Astrocyte (in vitro differentiated cells and primary cell): Measurements from ENCODE around the gene ADAMTS9. TPM values are rescaled to one million over a fixed set of nuclear protein-coding genes. Genes with fewer than 3 reads are reported as not detected.

ENCODE experiments used
- DNase-seq: peaks from one replicate; pipeline ENCODE4 v3.0.0-alpha.2; 2010; ENCODE audit warnings: low read depth
- FAIRE-seq: peaks from 2 replicates; lab custom pipeline; 2011; peaks lifted over from hg19 to GRCh38; lab: Jason Lieb, UNC
- H2AFZ ChIP-seq: 2 replicates; pipeline ENCODE4 v1.6.0; 2012; ENCODE audit warnings: low read depth, low read length, inconsistent platforms
- H3K27ac ChIP-seq: 2 replicates; pipeline ENCODE4 v1.5.1; 2011; ENCODE audit warnings: low read depth, low read length, inconsistent platforms
- H3K27me3 ChIP-seq: 2 replicates; pipeline ENCODE4 v1.6.0; 2011; ENCODE audit warnings: low read length, inconsistent platforms; ENCODE audit not compliant: insufficient read depth
- H3K36me3 ChIP-seq: 2 replicates; pipeline ENCODE4 v1.5.1; 2011; ENCODE audit warnings: low read length, inconsistent platforms; ENCODE audit not compliant: insufficient read depth
- H3K4me1 ChIP-seq: 2 replicates; pipeline ENCODE4 v1.5.1; 2011; ENCODE audit warnings: low read length, inconsistent platforms; ENCODE audit not compliant: insufficient read depth
- H3K4me2 ChIP-seq: 2 replicates; pipeline ENCODE4 v1.6.0; 2012; ENCODE audit warnings: low read length, inconsistent platforms
- H3K4me3 ChIP-seq: 2 replicates; pipeline ENCODE4 v1.5.1; 2011; ENCODE audit warnings: low read depth, mild to moderate bottlenecking, low read length, inconsistent platforms; ENCODE audit not compliant: insufficient read depth
- H3K79me2 ChIP-seq: 2 replicates; pipeline ENCODE4 v1.6.0; 2012; ENCODE audit warnings: mild to moderate bottlenecking, low read length, inconsistent platforms; ENCODE audit not compliant: insufficient read depth
- H3K9ac ChIP-seq: 2 replicates; pipeline ENCODE4 v1.6.0; 2012; ENCODE audit warnings: mild to moderate bottlenecking, low read length, inconsistent platforms
- H3K9me3 ChIP-seq: 2 replicates; pipeline ENCODE4 v1.5.1; 2012; ENCODE audit warnings: low read depth, mild to moderate bottlenecking, low read length, inconsistent platforms; ENCODE audit not compliant: insufficient read depth
- H4K20me1 ChIP-seq: 2 replicates; pipeline ENCODE4 v1.6.0; 2012; ENCODE audit warnings: low read length, inconsistent platforms; ENCODE audit not compliant: insufficient read depth
- H3K27ac Mint-ChIP-seq: one replicate; pipeline ENCODE4 v1.8.0; 2021; ENCODE audit warnings: mild to moderate bottlenecking, mixed read lengths; ENCODE audit not compliant: unreplicated experiment
- H3K27me3 Mint-ChIP-seq: one replicate; pipeline ENCODE4 v1.8.0; 2021; ENCODE audit warnings: low read depth, mixed read lengths; ENCODE audit not compliant: unreplicated experiment
- H3K36me3 Mint-ChIP-seq: one replicate; pipeline ENCODE4 v1.8.0; 2021; ENCODE audit warnings: low read depth, mixed read lengths; ENCODE audit not compliant: unreplicated experiment
- H3K4me1 Mint-ChIP-seq: one replicate; pipeline ENCODE4 v1.8.0; 2021; ENCODE audit warnings: low read depth, mixed read lengths; ENCODE audit not compliant: unreplicated experiment
- H3K4me3 Mint-ChIP-seq: one replicate; pipeline ENCODE4 v1.8.0; 2021; ENCODE audit warnings: mild to moderate bottlenecking, moderate library complexity, mixed read lengths; ENCODE audit not compliant: unreplicated experiment
- H3K9me3 Mint-ChIP-seq: one replicate; pipeline ENCODE4 v1.8.0; 2021; ENCODE audit warnings: mild to moderate bottlenecking, mixed read lengths; ENCODE audit not compliant: unreplicated experiment
- EZH2 ChIP-seq: IDR thresholded peaks from 2 replicates; pipeline ENCODE4 v1.6.1; 2012; ENCODE audit warnings: mild to moderate bottlenecking, low read length, inconsistent platforms; ENCODE audit not compliant: insufficient read depth
- total RNA-seq: library from RNA; stranded (reverse); gene quantifications from 2 replicates; pipeline ENCODE4 v1.2.1, GENCODE V29; 2021
- TF ChIP-seq, protein P1 (sequence below): IDR thresholded peaks from 2 replicates; pipeline ENCODE4 v1.5.1; 2011; ENCODE audit warnings: low read depth, mild to moderate bottlenecking, inconsistent platforms, low read length, moderate library complexity; ENCODE audit not compliant: insufficient read depth

ADAMTS9 gene
- total RNA-seq, 1 donor from 2014 or later = 8.3 TPM

GRCh38 chr3:64467255-64467944 lies 220.4 kb downstream of the ADAMTS9 start:
- Mint-ChIP-seq H3K4me3 (no peak overlapping the region), H3K4me1 (peaks cover 24% of the 10 kb centered on the region), H3K27ac (no peak overlapping the region), H3K27me3 (no peaks in the 10 kb centered on the region), H3K36me3 (no peaks in the 10 kb centered on the region), H3K9me3 (no peaks in the 10 kb centered on the region)
- H3K27ac ChIP-seq = no peak overlapping the region
- no peaks in the 10 kb centered on the region for H3K79me2 ChIP-seq
- no peaks in the 10 kb centered on the region for H4K20me1 ChIP-seq
- DNase-seq (no peak), FAIRE-seq (no peak)
- H3K9ac ChIP-seq = no peak overlapping the region
- H3K4me2 ChIP-seq = no peak overlapping the region
- H3K4me3 ChIP-seq = no peak overlapping the region
- no peak for TF ChIP-seq EZH2
- TF ChIP-seq, protein P1, sequence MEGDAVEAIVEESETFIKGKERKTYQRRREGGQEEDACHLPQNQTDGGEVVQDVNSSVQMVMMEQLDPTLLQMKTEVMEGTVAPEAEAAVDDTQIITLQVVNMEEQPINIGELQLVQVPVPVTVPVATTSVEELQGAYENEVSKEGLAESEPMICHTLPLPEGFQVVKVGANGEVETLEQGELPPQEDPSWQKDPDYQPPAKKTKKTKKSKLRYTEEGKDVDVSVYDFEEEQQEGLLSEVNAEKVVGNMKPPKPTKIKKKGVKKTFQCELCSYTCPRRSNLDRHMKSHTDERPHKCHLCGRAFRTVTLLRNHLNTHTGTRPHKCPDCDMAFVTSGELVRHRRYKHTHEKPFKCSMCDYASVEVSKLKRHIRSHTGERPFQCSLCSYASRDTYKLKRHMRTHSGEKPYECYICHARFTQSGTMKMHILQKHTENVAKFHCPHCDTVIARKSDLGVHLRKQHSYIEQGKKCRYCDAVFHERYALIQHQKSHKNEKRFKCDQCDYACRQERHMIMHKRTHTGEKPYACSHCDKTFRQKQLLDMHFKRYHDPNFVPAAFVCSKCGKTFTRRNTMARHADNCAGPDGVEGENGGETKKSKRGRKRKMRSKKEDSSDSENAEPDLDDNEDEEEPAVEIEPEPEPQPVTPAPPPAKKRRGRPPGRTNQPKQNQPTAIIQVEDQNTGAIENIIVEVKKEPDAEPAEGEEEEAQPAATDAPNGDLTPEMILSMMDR = no peak
- no peaks in the 10 kb centered on the region for H3K36me3 ChIP-seq
- peaks cover 14% of the 10 kb centered on the region for H3K27me3 ChIP-seq
- H3K4me1 ChIP-seq = peaks cover 10% of the 10 kb centered on the region
- H2AFZ ChIP-seq = no peak overlapping the region
- H3K9me3 ChIP-seq = no peaks in the 10 kb centered on the region
